ENCODE measurements around the gene MAPKAPK5. TPM values are rescaled to one million over a fixed set of nuclear protein-coding genes. Genes with fewer than 3 reads are reported as not detected.

The MAPKAPK5 gene
- total RNA-seq, 1 donor from 2014 or later, result 49.6 TPM

Other genes with a start within 250 kb of the MAPKAPK5 start
- 41.6 and 50.3 TPM in 2 replicates for gene ATXN2, start 242.9 kb upstream of the MAPKAPK5 start, total RNA-seq
- gene BRAP, start 156.3 kb upstream of the MAPKAPK5 start, total RNA-seq, result 21.7 and 21.9 TPM in 2 replicates
- 27.7 and 29.5 TPM in 2 replicates for gene ACAD10, start 156.2 kb upstream of the MAPKAPK5 start, total RNA-seq
- gene ALDH2, start 75.3 kb upstream of the MAPKAPK5 start, total RNA-seq, result 0.07 and 0.29 TPM in 2 replicates
- gene TMEM116, start 170.9 kb downstream of the MAPKAPK5 start, total RNA-seq, result 11.2 and 12.0 TPM in 2 replicates
- 111 and 113 TPM in 2 replicates for gene ERP29, start 171.2 kb downstream of the MAPKAPK5 start, total RNA-seq

Measured in T-helper 1 cell treated with Interleukin-12 subunit alpha and Interleukin-12 subunit beta and Interleukin-4 antibody, amounts not matched to agents 30 ng/mL and 1 ng/mL, for 36 hours (primary cell).